Measurements from ENCODE around the gene SLC25A31.

The SLC25A31 gene

DNA sequence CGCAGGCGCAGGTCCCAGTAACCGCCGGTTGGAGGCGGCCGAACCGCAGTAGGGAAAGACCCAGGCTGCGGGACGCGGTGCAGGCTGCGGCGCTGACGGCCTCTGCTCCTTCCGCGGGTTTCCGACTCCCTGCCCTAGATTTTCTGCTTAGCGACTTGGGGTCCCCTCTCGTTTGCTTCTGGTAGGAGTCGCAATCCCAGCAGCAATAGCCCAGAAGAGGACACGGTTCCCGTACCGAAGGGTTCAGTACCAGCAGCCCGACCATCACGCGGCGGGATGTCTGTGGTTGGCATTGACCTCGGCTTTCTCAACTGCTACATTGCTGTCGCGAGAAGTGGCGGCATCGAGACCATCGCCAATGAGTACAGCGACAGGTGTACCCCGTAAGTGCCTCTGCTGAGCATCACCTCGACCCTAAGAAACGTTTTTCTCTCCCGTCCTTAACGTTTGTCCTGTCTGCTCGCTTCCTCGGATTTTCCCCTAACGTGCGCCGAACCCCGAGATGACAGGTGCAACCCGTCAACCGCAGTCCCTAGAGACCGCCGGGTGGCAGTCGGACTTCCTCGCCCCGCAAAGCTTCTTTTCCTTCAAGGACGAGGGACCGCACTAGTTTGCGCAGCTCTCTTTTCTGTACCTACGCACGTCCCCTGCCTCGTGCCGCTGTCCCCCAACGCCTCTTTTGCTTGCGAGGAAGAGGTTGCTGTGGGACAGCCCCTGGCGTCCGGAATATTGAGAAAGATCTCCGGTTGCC, 52.2 kb downstream of the SLC25A31 start, which contains the start of gene HSPA4L:
Gene HSPA4L, plus strand, starts transcription at position 48 of the 751 bp plus-strand sequence. Its CDS starts 229 bp downstream, at position 277.
- TF ChIP-seq, protein P1, sequence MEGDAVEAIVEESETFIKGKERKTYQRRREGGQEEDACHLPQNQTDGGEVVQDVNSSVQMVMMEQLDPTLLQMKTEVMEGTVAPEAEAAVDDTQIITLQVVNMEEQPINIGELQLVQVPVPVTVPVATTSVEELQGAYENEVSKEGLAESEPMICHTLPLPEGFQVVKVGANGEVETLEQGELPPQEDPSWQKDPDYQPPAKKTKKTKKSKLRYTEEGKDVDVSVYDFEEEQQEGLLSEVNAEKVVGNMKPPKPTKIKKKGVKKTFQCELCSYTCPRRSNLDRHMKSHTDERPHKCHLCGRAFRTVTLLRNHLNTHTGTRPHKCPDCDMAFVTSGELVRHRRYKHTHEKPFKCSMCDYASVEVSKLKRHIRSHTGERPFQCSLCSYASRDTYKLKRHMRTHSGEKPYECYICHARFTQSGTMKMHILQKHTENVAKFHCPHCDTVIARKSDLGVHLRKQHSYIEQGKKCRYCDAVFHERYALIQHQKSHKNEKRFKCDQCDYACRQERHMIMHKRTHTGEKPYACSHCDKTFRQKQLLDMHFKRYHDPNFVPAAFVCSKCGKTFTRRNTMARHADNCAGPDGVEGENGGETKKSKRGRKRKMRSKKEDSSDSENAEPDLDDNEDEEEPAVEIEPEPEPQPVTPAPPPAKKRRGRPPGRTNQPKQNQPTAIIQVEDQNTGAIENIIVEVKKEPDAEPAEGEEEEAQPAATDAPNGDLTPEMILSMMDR (IDR thresholded peaks at IDR 0.05; ENCODE audit: low read length, missing control alignments) = no peak
- H3K4me3 ChIP-seq (replicated peaks; ENCODE audit: low read depth, low read length) = peak within 1 kb of the TSS; percentile 86
- peak; percentile 64 for DNase-seq (ENCODE audit: low read depth)

DNA sequence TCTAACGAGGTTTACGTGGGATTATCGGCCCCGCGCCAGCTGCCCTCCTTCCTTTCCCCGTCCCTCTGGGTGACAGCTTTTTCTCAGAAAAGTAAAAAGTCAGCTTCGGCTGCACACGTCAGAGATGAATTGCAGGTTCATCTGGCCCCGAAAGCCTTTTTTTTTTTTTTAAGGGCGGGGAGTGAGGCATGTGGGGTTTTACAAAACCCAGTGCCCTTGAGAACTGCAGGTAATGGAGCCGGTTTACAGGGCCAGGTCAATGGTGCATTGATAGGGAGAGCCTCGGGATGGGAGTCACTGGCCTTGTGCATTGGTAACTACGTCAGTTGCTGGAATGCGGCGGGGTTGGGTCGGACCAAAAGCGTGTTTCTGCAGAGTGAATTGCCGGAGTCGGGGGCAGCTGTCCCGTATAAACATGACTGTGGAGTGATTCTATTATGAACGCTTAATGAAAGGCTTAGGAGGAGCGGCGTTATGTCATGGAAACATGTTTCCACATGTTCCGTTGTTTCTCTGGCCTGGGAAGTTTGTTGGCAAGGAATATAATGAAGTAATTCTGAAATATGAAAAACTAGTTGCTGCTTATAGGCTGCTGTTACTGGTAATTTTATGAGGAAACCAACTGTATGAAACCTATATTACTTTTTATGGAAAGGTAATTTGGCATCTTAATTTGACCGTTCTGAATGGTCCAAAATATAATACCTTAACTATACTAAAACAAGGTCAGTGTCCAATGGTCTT, 53.0 kb downstream of the SLC25A31 start:
- TF ChIP-seq, protein P1 (IDR thresholded peaks at IDR 0.05; ENCODE audit: low read length, missing control alignments) = no peak
- peak; percentile 77 for DNase-seq (ENCODE audit: low read depth)
- H3K4me3 ChIP-seq (replicated peaks; ENCODE audit: low read depth, low read length) = peak overlapping the region; percentile 86

DNA sequence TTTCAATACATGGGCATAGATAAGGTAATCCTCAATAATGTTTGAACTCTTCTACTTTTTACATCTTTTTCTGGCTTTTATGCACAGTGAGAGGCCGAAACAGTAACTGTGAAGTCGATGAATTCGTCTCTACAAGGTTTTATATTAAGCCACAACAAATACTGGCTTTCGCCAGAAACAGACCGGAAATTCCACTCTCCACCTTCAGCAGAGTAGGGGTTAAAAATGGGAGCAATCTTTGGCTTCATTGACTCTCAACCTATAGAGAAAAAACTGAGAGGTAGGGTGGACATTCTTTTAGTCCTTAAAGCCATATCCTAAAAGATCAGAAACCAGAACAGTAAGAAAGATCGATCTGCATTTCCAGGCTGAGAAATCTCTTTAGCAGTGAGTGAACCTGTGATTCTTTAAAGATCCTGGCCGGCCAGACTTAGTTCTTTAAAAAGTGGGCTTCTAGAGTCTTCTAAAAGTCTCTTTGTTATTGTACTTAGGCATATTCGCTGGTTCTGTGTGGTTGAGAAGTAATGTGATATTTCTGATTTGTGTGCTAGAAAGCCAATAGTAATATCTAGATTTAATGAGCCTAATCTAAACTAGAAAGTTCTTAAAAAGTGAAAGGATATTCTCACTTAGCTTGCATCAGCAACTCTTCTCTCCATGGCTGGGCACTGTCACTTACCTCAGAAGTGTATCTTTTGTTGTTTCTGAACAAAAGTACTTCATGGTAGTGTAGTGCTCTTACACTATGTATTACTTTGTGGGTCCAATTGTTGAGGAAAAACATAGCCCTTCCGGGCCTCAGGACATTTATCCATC, 54.0 kb downstream of the SLC25A31 start:
- DNase-seq (ENCODE audit: low read depth) = no peak
- no peak overlapping the region for H3K4me3 ChIP-seq (replicated peaks; ENCODE audit: low read depth, low read length)
- TF ChIP-seq, protein P1 (IDR thresholded peaks at IDR 0.05; ENCODE audit: low read length, missing control alignments) = no peak

- TF ChIP-seq, protein P1 (IDR thresholded peaks at IDR 0.05; ENCODE audit: low read length, missing control alignments) = peak; percentile 16
- peak; percentile 4 for DNase-seq (ENCODE audit: low read depth)
- H3K4me3 ChIP-seq (replicated peaks; ENCODE audit: low read depth, low read length) = no peak overlapping the region
These were observed 58.3 kb downstream of the SLC25A31 start for GRCh38 chr4:127788517-127788916.

DNA sequence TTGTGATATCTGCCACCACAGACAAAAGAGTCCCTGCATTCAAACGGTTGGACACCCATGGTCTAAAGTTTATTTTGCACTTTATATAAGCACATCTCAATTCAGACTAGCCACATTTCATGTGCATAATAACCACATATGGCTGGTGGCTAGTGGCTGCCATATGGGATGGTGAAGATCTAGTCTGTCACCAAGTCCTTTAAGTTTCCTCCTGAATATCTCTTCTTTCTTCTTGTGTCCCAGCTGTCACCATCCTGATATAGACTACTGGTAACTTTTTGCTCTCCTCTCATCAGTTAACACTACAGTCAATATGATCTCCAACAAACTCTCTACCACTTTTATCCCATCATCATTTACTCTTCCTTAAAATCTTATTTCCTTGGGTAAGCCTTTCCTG, 61.2 kb downstream of the SLC25A31 start:
- no peak overlapping the region for H3K4me3 ChIP-seq (replicated peaks; ENCODE audit: low read depth, low read length)
- DNase-seq (ENCODE audit: low read depth) = no peak
- TF ChIP-seq, protein P1 (IDR thresholded peaks at IDR 0.05; ENCODE audit: low read length, missing control alignments) = no peak

- H3K4me3 ChIP-seq (replicated peaks; ENCODE audit: low read depth, low read length) = no peak overlapping the region
These were observed 63.3 kb downstream of the SLC25A31 start for GRCh38 chr4:127793528-127793927.

More at GRCh38 chr4:127793528-127793927, 63.3 kb downstream of the SLC25A31 start:
- TF ChIP-seq, protein P1 (IDR thresholded peaks at IDR 0.05; ENCODE audit: low read length, missing control alignments) = no peak
- no peak for DNase-seq (ENCODE audit: low read depth)
